ENCODE measurements around the gene NLE1. TPM values are rescaled to one million over a fixed set of nuclear protein-coding genes. Genes with fewer than 3 reads are reported as not detected.

The NLE1 gene
- total RNA-seq, 1 donor: 15.6 TPM

- Histone ChIP-seq H3K4me3 (ENCODE audit: insufficient read depth, low read length) (no peak overlapping the region), H3K27ac (ENCODE audit: low read depth, low read length) (no peak overlapping the region), H3K36me3 (ENCODE audit: insufficient read depth, low read length) (no peaks in the 10 kb centered on the region), H3K4me2 (ENCODE audit: insufficient read depth, low read length) (no peak overlapping the region), H2AFZ (ENCODE audit: low read length) (no peak overlapping the region), H3K9me3 (ENCODE audit: low read depth, low read length) (no peaks in the 10 kb centered on the region), H3K4me1 (ENCODE audit: insufficient read depth, low read length) (peaks cover 22% of the 10 kb centered on the region), H4K20me1 (ENCODE audit: insufficient read depth, low read length) (peaks cover 12% of the 10 kb centered on the region), H3K27me3 (ENCODE audit: insufficient read depth, low read length) (no peaks in the 10 kb centered on the region), H3K79me2 (ENCODE audit: insufficient read depth, low read length) (peaks cover 81% of the 10 kb centered on the region)
- no peak for DNase-seq (ENCODE audit: insufficient read length, low spot score, missing footprints)
- no peak for TF ChIP-seq CTCF (IDR thresholded peaks at IDR 0.05; ENCODE audit: extremely low read depth, low read depth, low read length)
These were observed 62.3 kb downstream of the NLE1 start for GRCh38 chr17:35079547-35080423.

Small RNA genes within 50 kb of the gene (small RNA-seq; reads per million reads assigned to genes)
- gene RNU6-840P: not detected

Other genes starting within 250 kb of the NLE1 start
- 5.9 and 6.2 TPM in 2 replicates for gene CCT6B, start 180.8 kb downstream of the NLE1 start, total RNA-seq
- gene ZNF830, start 180.8 kb downstream of the NLE1 start, total RNA-seq: 9.4 and 10.5 TPM in 2 replicates
- 22.1 and 26.1 TPM in 2 replicates for gene LIG3, start 161.8 kb downstream of the NLE1 start, total RNA-seq
- gene RFFL, start 78.6 kb downstream of the NLE1 start, total RNA-seq: 15.2 and 15.6 TPM in 2 replicates
- gene RAD51D, start 22.4 kb downstream of the NLE1 start, total RNA-seq: 14.8 and 19.7 TPM in 2 replicates
- gene FNDC8, start 20.7 kb downstream of the NLE1 start, total RNA-seq: not detected in 2 replicates
- gene UNC45B, start 5.5 kb upstream of the NLE1 start, total RNA-seq: not detected in 2 replicates
- gene SLC35G3, start 52.1 kb upstream of the NLE1 start, total RNA-seq: not detected in 2 replicates
- 184 and 211 TPM in 2 replicates for gene SLFN5, start 100.8 kb upstream of the NLE1 start, total RNA-seq
- 52.8 and 62.2 TPM in 2 replicates for gene SLFN11, start 231.3 kb upstream of the NLE1 start, total RNA-seq